GM12878 (cell line): ENCODE measurements around the gene CFAP58. TPM values are rescaled to one million over a fixed set of nuclear protein-coding genes. Genes with fewer than 3 reads are reported as not detected.

Experiments
- ATAC-seq: fragments of 200-7000 bp; cut with Tn5 transposase; 3 replicates; pipeline ENCODE4 v1.9.1; 2020; ENCODE audit warnings: mild to moderate bottlenecking, moderate library complexity
- BruUV-seq: library from RNA; stranded (reverse); fragments of 400-500 nt; replicated peaks from 2 replicates; lab custom pipeline; 2021; lab: Mats Ljungman, UMichigan
- CTCF ChIA-PET: fragments of 300-600 bp; sonication (Branson Sonifier 250); formaldehyde crosslinking; extraction: SDS; loops from one replicate; lab custom pipeline; 2021; ENCODE audit warnings: inconsistent platforms; lab: Yijun Ruan, JAX
- POLR2A ChIA-PET: fragments of 350-600 bp; formaldehyde crosslinking; extraction: SDS; loops from one replicate; lab custom pipeline; 2021; ENCODE audit warnings: inconsistent platforms; lab: Charles Lee
- RAD21 ChIA-PET: fragments of 300-600 bp; sonication (Branson Sonifier 250); formaldehyde crosslinking; loops from one replicate; lab custom pipeline; 2023; ENCODE audit warnings: antibody characterized with exemption; ENCODE audit not compliant: unreplicated experiment; lab: Charles Lee
- SMC1A ChIA-PET: fragments of 300-600 bp; sonication (Branson Sonifier 250); formaldehyde crosslinking; loops from one replicate; lab custom pipeline; 2023; ENCODE audit not compliant: unreplicated experiment, uncharacterized antibody; lab: Charles Lee
- DNase-seq: peaks from one replicate; pipeline ENCODE4 v3.0.0-alpha.2; 2011; ENCODE audit warnings: low read depth, low spot score
- FAIRE-seq: peaks from 3 replicates; lab custom pipeline; 2011; peaks lifted over from hg19 to GRCh38; lab: Jason Lieb, UNC
- H2AFZ ChIP-seq: 2 replicates; pipeline ENCODE4 v1.6.0; 2011; ENCODE audit warnings: low read depth, low read length, control low read depth; ENCODE audit not compliant: control insufficient read depth
- H3K27ac ChIP-seq: 2 replicates; pipeline ENCODE4 v1.5.1; 2011; ENCODE audit warnings: control low read depth; ENCODE audit not compliant: control insufficient read depth, insufficient read depth
- H3K27me3 ChIP-seq, 2 experiments: replicated peaks in 1 of 2; 2 replicates each; pipeline versions ENCODE4 v1.6.0 to v1.6.1; 2011; ENCODE audit warnings: low read length in 1 of 2; ENCODE audit not compliant: control insufficient read depth in 2 of 2, insufficient read depth in 2 of 2
- H3K36me3 ChIP-seq, 2 experiments: 2 replicates each; pipeline ENCODE4 v1.5.1; 2011; ENCODE audit warnings: low read length in 1 of 2; ENCODE audit not compliant: control insufficient read depth in 2 of 2, insufficient read depth in 2 of 2
- H3K4me1 ChIP-seq: 2 replicates; pipeline ENCODE4 v1.6.1; 2011; ENCODE audit warnings: mild to moderate bottlenecking, low read length, moderate library complexity, mixed read lengths; ENCODE audit not compliant: control insufficient read depth, insufficient read depth
- H3K4me2 ChIP-seq: 2 replicates; pipeline ENCODE4 v1.6.0; 2011; ENCODE audit warnings: control low read depth; ENCODE audit not compliant: control insufficient read depth, insufficient read depth
- H3K4me3 ChIP-seq: fragments of 200-600 bp; sonication (generic); 2 replicates; pipeline ENCODE4 v1.5.1; 2016
- H3K79me2 ChIP-seq: 2 replicates; pipeline ENCODE4 v1.6.0; 2011; ENCODE audit warnings: low read length; ENCODE audit not compliant: control insufficient read depth, insufficient read depth
- H3K9ac ChIP-seq: 2 replicates; pipeline ENCODE4 v1.8.0; 2011; ENCODE audit warnings: low read length, control low read depth, mixed read lengths; ENCODE audit not compliant: control insufficient read depth, insufficient read depth
- H3K9me3 ChIP-seq: replicated peaks from 3 replicates; pipeline ENCODE4 v1.5.1; 2011; ENCODE audit warnings: mild to moderate bottlenecking, low read length; ENCODE audit not compliant: control insufficient read depth, insufficient read depth
- H4K20me1 ChIP-seq: 2 replicates; pipeline ENCODE4 v1.6.0; 2011; ENCODE audit not compliant: control insufficient read depth, insufficient read depth
- EED ChIP-seq: sonication (generic); IDR thresholded peaks from 2 replicates; pipeline ENCODE4 v1.6.1; 2016; ENCODE audit warnings: antibody characterized with exemption, low read depth
- NFIC ChIP-seq: IDR thresholded peaks from 2 replicates; pipeline ENCODE4 v1.6.1; 2012; ENCODE audit warnings: low read depth, mild to moderate bottlenecking, inconsistent platforms, low read length, moderate library complexity
- STAT3 ChIP-seq: IDR thresholded peaks from 2 replicates; pipeline ENCODE4 v1.6.1; 2011; ENCODE audit warnings: low read depth, low read length, improper control_type of control experiment
- WGBS: methylation state at CpG from one replicate; pipeline ENCODE4 v1.1.6; 2016; ENCODE audit warnings: low lambda C conversion rate; ENCODE audit not compliant: insufficient replicate concordance, insufficient coverage; ENCODE audit errors: missing lambda C conversion rate; 5-methylcytosine and 5-hydroxymethylcytosine counted together
- in situ Hi-C: fragments of 300-500 bp; cut with MboI; formaldehyde crosslinking; loops from 9 replicates; pipeline ENCODE4 v1.14.3; 2018; ENCODE audit warnings: mixed read lengths
- intact Hi-C: fragments of 100-400 bp; cut with micrococcal nuclease; formaldehyde crosslinking; loops from one replicate; pipeline ENCODE4 v1.14.2; 2022; ENCODE audit not compliant: unreplicated experiment
- polyA plus RNA-seq, 11 experiments: library from polyadenylated mRNA; depleted of rRNA in 4 of 11; unstranded in 6 of 11; stranded (reverse) in 5 of 11; fragments of >200 nt; fragmentation: Nextera tagmentation in 4 of 11; fragmentation: Illumina TruSeq in 1 of 11; extraction: Ambion mirVana in 4 of 11; extraction: Trizol in 1 of 11; gene quantifications; 1 replicate in 1 of 11; 2 replicates in 10 of 11; pipeline versions ENCODE4 v1.2.1 to v1.2.3, GENCODE V29; 2011 to 2016; ENCODE audit warnings: inconsistent platforms in 2 of 11, missing spikeins in 2 of 11, low read depth in 1 of 11
- total RNA-seq, 4 experiments: library from RNA; depleted of rRNA in 3 of 4; stranded (reverse); fragments of >200 nt in 3 of 4; fragmentation: Illumina TruSeq in 1 of 4; extraction: Trizol in 1 of 4; gene quantifications; 2 replicates each; pipeline versions ENCODE4 v1.2.1 to v1.2.3, GENCODE V29; 2013 to 2021
- TF ChIP-seq, protein P1 (sequence below): fragments of 450-650 bp; formaldehyde crosslinking; IDR thresholded peaks from 2 replicates; pipeline ENCODE4 v1.5.0; 2022; ENCODE audit warnings: mild to moderate bottlenecking, missing genetic modification characterization

CFAP58 gene
- total and polyA plus RNA-seq, 10 of the 15 experiments (the other 5 are each of a cell fraction or from before 2014, with no cell fraction given), result 0.03 to 0.35 (median 0.21) TPM

DNA sequence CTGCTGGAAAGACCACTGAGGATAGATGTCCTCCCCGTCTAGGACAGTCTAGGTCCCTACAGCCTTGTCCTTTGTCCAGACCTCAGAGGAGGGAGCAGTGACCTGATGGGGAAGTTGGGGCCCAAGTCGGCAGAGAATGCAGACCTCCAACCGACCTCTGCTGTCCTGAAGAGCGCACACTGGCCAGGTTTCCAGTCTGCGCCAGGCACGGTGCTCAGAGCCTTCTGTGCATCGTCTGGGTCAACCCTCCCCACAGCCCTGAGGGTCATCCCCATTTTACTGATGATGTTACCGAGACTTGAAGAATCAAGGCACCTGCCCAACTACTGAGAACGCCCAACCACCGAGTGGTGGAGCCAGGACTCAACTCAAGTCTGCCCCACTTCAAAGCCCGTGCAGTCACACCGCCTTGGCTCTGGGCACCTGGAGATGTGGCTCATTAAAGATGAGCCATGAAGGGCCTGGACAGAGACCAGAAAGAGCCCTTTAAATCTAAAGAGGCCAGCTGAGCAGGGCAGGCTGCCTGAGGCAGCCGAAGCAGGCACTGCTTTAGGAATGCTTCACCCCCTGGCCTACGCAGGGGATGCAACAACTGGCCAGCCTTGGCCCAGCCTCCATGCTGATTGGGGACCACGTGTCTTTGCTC, 19.8 kb upstream of the CFAP58 start (continued):
- TF ChIP-seq EED (no peak), STAT3 (no peak)

DNA sequence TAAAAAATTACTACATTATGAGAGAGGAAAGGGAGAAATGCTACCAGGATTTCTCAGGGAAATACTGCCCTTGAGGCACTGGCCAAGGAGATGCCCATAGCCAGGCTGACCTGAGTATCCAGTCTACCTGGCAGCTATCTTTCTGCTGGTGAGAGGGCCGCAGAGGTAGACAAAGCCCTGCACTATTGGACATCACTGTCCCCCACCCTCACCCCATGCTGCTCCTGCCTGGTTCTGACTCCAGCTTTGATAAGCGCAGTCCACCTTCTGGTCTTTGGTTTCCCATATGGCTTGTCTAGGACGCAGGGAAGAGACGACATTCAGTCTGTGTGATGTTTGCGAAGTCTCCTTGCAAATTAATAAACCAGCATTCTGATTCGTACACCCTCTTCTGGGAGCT, 19.1 kb upstream of the CFAP58 start:
- no peaks in the 10 kb centered on the region for H3K27me3 ChIP-seq
- TF ChIP-seq NFIC (no peak), EED (no peak)
- TF ChIP-seq, protein P1, sequence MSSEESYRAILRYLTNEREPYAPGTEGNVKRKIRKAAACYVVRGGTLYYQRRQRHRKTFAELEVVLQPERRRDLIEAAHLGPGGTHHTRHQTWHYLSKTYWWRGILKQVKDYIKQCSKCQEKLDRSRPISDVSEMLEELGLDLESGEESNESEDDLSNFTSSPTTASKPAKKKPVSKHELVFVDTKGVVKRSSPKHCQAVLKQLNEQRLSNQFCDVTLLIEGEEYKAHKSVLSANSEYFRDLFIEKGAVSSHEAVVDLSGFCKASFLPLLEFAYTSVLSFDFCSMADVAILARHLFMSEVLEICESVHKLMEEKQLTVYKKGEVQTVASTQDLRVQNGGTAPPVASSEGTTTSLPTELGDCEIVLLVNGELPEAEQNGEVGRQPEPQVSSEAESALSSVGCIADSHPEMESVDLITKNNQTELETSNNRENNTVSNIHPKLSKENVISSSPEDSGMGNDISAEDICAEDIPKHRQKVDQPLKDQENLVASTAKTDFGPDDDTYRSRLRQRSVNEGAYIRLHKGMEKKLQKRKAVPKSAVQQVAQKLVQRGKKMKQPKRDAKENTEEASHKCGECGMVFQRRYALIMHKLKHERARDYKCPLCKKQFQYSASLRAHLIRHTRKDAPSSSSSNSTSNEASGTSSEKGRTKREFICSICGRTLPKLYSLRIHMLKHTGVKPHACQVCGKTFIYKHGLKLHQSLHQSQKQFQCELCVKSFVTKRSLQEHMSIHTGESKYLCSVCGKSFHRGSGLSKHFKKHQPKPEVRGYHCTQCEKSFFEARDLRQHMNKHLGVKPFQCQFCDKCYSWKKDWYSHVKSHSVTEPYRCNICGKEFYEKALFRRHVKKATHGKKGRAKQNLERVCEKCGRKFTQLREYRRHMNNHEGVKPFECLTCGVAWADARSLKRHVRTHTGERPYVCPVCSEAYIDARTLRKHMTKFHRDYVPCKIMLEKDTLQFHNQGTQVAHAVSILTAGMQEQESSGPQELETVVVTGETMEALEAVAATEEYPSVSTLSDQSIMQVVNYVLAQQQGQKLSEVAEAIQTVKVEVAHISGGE (CRISPR knock-in tag), result no peak
- H3K4me1 ChIP-seq, result peaks cover 21% of the 10 kb centered on the region
- no peak overlapping the region for H3K27ac ChIP-seq
- H3K4me3 ChIP-seq, result no peak overlapping the region
- ChIA-PET RAD21 (interaction anchor here (2.3 to 5.7 kb wide), 3 partner anchors 13 to 28 kb away, joined by 15 to 39 read pairs (median 27); partner anchors contain the start of gene CFAP58), SMC1A (interaction anchor here (0.7 to 7.0 kb wide), 3 partner anchors 13 to 28 kb away, joined by 4 to 58 read pairs (median 24); no protein-coding TSS in a partner anchor), POLR2A (no interaction called here), CTCF (interaction anchor here (0.6 to 7.2 kb wide), 6 partner anchors 14 to 60 kb away, joined by 3 to 111 read pairs (median 4); partner anchors contain the start of gene CFAP58)
- peak overlapping the region; percentile 69 for H3K4me2 ChIP-seq
- ATAC-seq (no peak), DNase-seq (no peak), FAIRE-seq (no peak)
- no peak overlapping the region for H3K9ac ChIP-seq
- H3K9me3 ChIP-seq, result no peaks in the 10 kb centered on the region
- intact Hi-C loops (loop anchor here (10.0 kb wide), 2 partner anchors 420 to 640 kb away; partner anchors contain the start of gene STN1), in situ Hi-C loops (no loop called here)
- 100% methylated on average over 6 of the region's 6 CpGs for WGBS
- peaks cover 20% of the 10 kb centered on the region for H4K20me1 ChIP-seq
- H2AFZ ChIP-seq, result no peak overlapping the region
- peaks cover 67% of the 10 kb centered on the region for H3K79me2 ChIP-seq
- H3K36me3 ChIP-seq, result peaks cover 0 to 5% of the 10 kb centered on the region in 2 experiments; a peak in 2 of 4 replicates
- no TSS peak for BruUV-seq
